ENCODE data around the gene MPRIP. TPM values are rescaled to one million over a fixed set of nuclear protein-coding genes. Genes with fewer than 3 reads are reported as not detected.

The MPRIP gene
- total RNA-seq, 4 donors from 2014 or later, result 61.5 to 407 (median 103) TPM

- no peak for DNase-seq
Measured at GRCh38 chr17:17042851-17043460, 699 bp downstream of the MPRIP start.

GRCh38 chr17:17043461-17044271 is 1.4 kb downstream of the MPRIP start:
- peak overlapping the region; percentile 77 for H3K27ac ChIP-seq
- H3K36me3 ChIP-seq, result no peaks in the 10 kb centered on the region
- peak overlapping the region; percentile 54 to 55 for H3K4me3 ChIP-seq
- peaks cover 2 to 17% of the 10 kb centered on the region in 2 donors for H3K4me1 ChIP-seq
- intact Hi-C loops (cut with DNase I; ENCODE audit: low total_unique reads), result no loop called here
- H3K27me3 ChIP-seq, result no peaks in the 10 kb centered on the region
- DNase-seq, result peak in 1 of 2 donors; percentile 26
- H3K9me3 ChIP-seq, result no peaks in the 10 kb centered on the region
- no peak for TF ChIP-seq CTCF (IDR thresholded peaks at IDR 0.05)
- TF ChIP-seq POLR2A (IDR thresholded peaks at IDR 0.05), result no peak

More at GRCh38 chr17:17042851-17043460, 699 bp downstream of the MPRIP start:
- H3K4me3 ChIP-seq, result peak overlapping the region; percentile 54 to 55
- H3K27me3 ChIP-seq, result no peaks in the 10 kb centered on the region
- peak overlapping the region; percentile 77 for H3K27ac ChIP-seq
- TF ChIP-seq POLR2A (IDR thresholded peaks at IDR 0.05) (peak in 1 of 2 donors; percentile 9), CTCF (IDR thresholded peaks at IDR 0.05) (no peak)
- intact Hi-C loops (cut with DNase I; ENCODE audit: low total_unique reads), result no loop called here
- H3K4me1 ChIP-seq, result peaks cover 2 to 17% of the 10 kb centered on the region in 2 donors
- no peaks in the 10 kb centered on the region for H3K9me3 ChIP-seq
- H3K36me3 ChIP-seq, result no peaks in the 10 kb centered on the region

GRCh38 chr17:17044846-17045561 is 2.7 kb downstream of the MPRIP start:
- H3K4me3 ChIP-seq, result peak overlapping the region; percentile 2 to 55
- H3K4me1 ChIP-seq, result peaks cover 2 to 17% of the 10 kb centered on the region in 2 donors
- H3K27ac ChIP-seq, result peak overlapping the region; percentile 77
- peak; percentile 27 to 70 for TF ChIP-seq POLR2A (IDR thresholded peaks at IDR 0.05)
- TF ChIP-seq CTCF (IDR thresholded peaks at IDR 0.05), result no peak
- no peaks in the 10 kb centered on the region for H3K27me3 ChIP-seq
- H3K36me3 ChIP-seq, result no peaks in the 10 kb centered on the region
- DNase-seq, result peak; percentile 54 to 61
- H3K9me3 ChIP-seq, result no peaks in the 10 kb centered on the region
- intact Hi-C loops (cut with DNase I; ENCODE audit: low total_unique reads), result no loop called here

- peaks cover 2 to 34% of the 10 kb centered on the region in 2 donors for H3K4me1 ChIP-seq
- no peak overlapping the region for H3K4me3 ChIP-seq
- H3K9me3 ChIP-seq, result no peaks in the 10 kb centered on the region
- no peaks in the 10 kb centered on the region for H3K27me3 ChIP-seq
- TF ChIP-seq POLR2A (IDR thresholded peaks at IDR 0.05) (no peak), CTCF (IDR thresholded peaks at IDR 0.05) (no peak)
- H3K27ac ChIP-seq, result peak overlapping the region; percentile 77
- intact Hi-C loops (cut with DNase I; ENCODE audit: low total_unique reads), result no loop called here
- peak in 1 of 2 donors; percentile 3 for DNase-seq
- H3K36me3 ChIP-seq, result no peaks in the 10 kb centered on the region
Measured at GRCh38 chr17:17048106-17048505, 5.8 kb downstream of the MPRIP start.
